Activated naive CD4-positive, alpha-beta T cell (primary cell): ENCODE measurements around the gene LCNL1.
"Not testable (repeated sequence)": the region's sequence is repeated elsewhere in the genome, so short reads cannot be mapped to it uniquely, and the experiment has no call there.

Source experiments
- DNase-seq, 4 experiments: peaks; one replicate each; lab custom pipeline; 2025; lab: John Stamatoyannopoulos, UW

The LCNL1 gene

GRCh38 chr9:136995362-136995761 lies 12.6 kb downstream of the LCNL1 start:
- DNase-seq = no peak

GRCh38 chr9:136995772-136996311 lies 13.0 kb downstream of the LCNL1 start:
- DNase-seq = no peak

- DNase-seq = peak in 2 of 4 experiments; percentile 17 to 47
Measured at GRCh38 chr9:136996361-136997292, 13.8 kb downstream of the LCNL1 start, which contains the start of gene CLIC3. Gene CLIC3, minus strand, starts transcription at chr9:136996568. Its CDS starts 25 bp downstream, at chr9:136996543.

- no peak for DNase-seq
Measured at GRCh38 chr9:136997371-136997770, 14.6 kb downstream of the LCNL1 start.

GRCh38 chr9:136997830-136998234 lies 15.0 kb downstream of the LCNL1 start:
- DNase-seq = no peak

- no peak for DNase-seq
Measured at GRCh38 chr9:137000177-137000930, 17.6 kb downstream of the LCNL1 start.

GRCh38 chr9:137001857-137002645 lies 19.3 kb downstream of the LCNL1 start:
- no peak for DNase-seq

GRCh38 chr9:137002646-137003041 lies 19.9 kb downstream of the LCNL1 start:
- DNase-seq = no peak

GRCh38 chr9:137004285-137004684 lies 21.5 kb downstream of the LCNL1 start:
- DNase-seq = not testable (repeated sequence)

- no peak for DNase-seq
Measured at GRCh38 chr9:137006116-137007003, 23.6 kb downstream of the LCNL1 start.

- no peak for DNase-seq
Measured at GRCh38 chr9:137007108-137007815, 24.5 kb downstream of the LCNL1 start.

GRCh38 chr9:137007816-137008270 lies 25.1 kb downstream of the LCNL1 start:
- DNase-seq = no peak

GRCh38 chr9:137008312-137008711 lies 25.5 kb downstream of the LCNL1 start:
- DNase-seq = no peak

- no peak for DNase-seq
Measured at GRCh38 chr9:137009217-137009616, 26.4 kb downstream of the LCNL1 start.

GRCh38 chr9:137009938-137010732 lies 27.3 kb downstream of the LCNL1 start:
- DNase-seq = no peak

- DNase-seq = no peak
Measured at GRCh38 chr9:137011156-137011555, 28.4 kb downstream of the LCNL1 start.

GRCh38 chr9:137011907-137012675 lies 29.3 kb downstream of the LCNL1 start:
- no peak for DNase-seq
